ENCODE data around the gene SUSD4.

- no peak for TF ChIP-seq CTCF (IDR thresholded peaks at IDR 0.05)
- no peak for TF ChIP-seq POLR2AphosphoS5 (IDR thresholded peaks at IDR 0.05)
- no peak for TF ChIP-seq POLR2A (IDR thresholded peaks at IDR 0.05)
Observed at GRCh38 chr1:223346311-223346710, 17.7 kb downstream of the SUSD4 start.
